Right lobe of liver (tissue), 4 donors: ENCODE measurements around the gene XRCC3.

Experiments used
- POLR2A ChIP-seq: fragments of 450-650 bp; IDR thresholded peaks from one replicate; pipeline ENCODE4 v1.6.1; 2017; ENCODE audit warnings: antibody characterized with exemption, mild to moderate bottlenecking
- TF ChIP-seq, protein P1 (sequence below), 4 donors: fragments of 200-600 bp in 3 of 4; fragments of 450-650 bp in 1 of 4; IDR thresholded peaks; one replicate each; pipeline versions ENCODE4 v1.5.1 to v1.8.0; 2016 to 2022; ENCODE audit warnings: antibody characterized with exemption in 4 of 4, mild to moderate bottlenecking in 2 of 4
- donor health status: DM: no; HTN: no; CAD: no.
- donor health status: DM: no; HTN: no; CAD: no.
- donor health status: DM: no; HTN: yes; CAD: no.

DNA sequence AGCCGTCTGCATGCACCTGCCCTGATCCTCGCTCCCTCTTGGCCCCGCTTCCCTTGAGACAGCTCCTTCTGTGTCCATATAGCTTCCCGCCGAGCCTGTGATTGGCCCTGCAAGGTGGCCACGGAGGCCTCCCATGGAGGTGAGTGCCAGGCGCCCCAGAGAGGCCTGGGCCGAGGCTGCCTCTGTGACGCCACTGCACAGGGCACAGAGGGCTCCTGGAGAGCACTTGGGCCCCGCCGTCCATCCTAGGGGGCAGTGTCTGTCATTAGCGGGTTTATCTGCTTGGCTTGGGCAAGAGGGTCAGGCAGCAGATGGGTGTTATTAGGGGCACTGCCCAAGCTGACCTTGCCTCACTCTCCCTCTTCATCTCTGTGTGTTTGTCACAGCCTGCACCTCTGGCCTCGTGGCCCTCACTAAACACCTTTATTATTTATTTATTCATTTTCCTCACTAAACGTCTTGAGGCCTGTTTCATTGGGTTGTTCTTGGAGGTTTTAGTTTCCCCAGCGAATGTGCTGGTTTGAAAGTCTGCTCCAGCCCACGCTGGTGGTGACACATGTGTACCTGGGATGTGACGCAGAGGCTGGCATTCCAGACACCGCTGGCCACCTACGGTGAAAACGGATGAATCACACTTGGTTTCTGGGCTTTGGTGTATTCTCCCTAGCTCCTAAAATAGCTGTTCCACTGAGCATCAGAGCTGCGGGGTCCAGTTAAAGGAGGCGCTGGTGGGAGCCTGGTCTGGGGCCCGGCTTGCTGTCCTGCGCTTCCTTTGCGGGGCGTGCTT, 6.3 kb upstream of the XRCC3 start:
- TF ChIP-seq, protein P1, sequence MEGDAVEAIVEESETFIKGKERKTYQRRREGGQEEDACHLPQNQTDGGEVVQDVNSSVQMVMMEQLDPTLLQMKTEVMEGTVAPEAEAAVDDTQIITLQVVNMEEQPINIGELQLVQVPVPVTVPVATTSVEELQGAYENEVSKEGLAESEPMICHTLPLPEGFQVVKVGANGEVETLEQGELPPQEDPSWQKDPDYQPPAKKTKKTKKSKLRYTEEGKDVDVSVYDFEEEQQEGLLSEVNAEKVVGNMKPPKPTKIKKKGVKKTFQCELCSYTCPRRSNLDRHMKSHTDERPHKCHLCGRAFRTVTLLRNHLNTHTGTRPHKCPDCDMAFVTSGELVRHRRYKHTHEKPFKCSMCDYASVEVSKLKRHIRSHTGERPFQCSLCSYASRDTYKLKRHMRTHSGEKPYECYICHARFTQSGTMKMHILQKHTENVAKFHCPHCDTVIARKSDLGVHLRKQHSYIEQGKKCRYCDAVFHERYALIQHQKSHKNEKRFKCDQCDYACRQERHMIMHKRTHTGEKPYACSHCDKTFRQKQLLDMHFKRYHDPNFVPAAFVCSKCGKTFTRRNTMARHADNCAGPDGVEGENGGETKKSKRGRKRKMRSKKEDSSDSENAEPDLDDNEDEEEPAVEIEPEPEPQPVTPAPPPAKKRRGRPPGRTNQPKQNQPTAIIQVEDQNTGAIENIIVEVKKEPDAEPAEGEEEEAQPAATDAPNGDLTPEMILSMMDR (IDR thresholded peaks at IDR 0.05), result no peak
- TF ChIP-seq POLR2A, result no peak
